HepG2 (cell line): ENCODE data around the gene ARHGAP35. TPM values are rescaled to one million over a fixed set of nuclear protein-coding genes. Genes with fewer than 3 reads are reported as not detected.

ENCODE experiments used
- BCL6 ChIP-seq: IDR thresholded peaks from 2 replicates; pipeline ENCODE4 v1.6.1; 2016; ENCODE audit warnings: missing genetic modification reagents, missing compliant biosample characterization
- BHLHE40 ChIP-seq: IDR thresholded peaks from 2 replicates; pipeline ENCODE4 v1.6.1; 2011; ENCODE audit warnings: low read length, improper control_type of control experiment
- EEA1 ChIP-seq: sonication (generic); formaldehyde crosslinking; IDR thresholded peaks from 2 replicates; pipeline ENCODE4 v1.5.1; 2020; ENCODE audit warnings: mild to moderate bottlenecking, missing genetic modification reagents, borderline replicate concordance
- HDAC1 ChIP-seq: sonication (generic); formaldehyde crosslinking; IDR thresholded peaks from 2 replicates; pipeline ENCODE4 v1.5.1; 2020; ENCODE audit warnings: mild to moderate bottlenecking, missing genetic modification reagents
- HNRNPL ChIP-seq: fragments of 200-400 bp; formaldehyde crosslinking; IDR thresholded peaks from 2 replicates; pipeline ENCODE4 v1.6.1; 2017; ENCODE audit warnings: mild to moderate bottlenecking, low read depth, low read length
- HNRNPLL ChIP-seq: fragments of 200-400 bp; formaldehyde crosslinking; IDR thresholded peaks from 2 replicates; pipeline ENCODE4 v1.6.1; 2017; ENCODE audit warnings: mild to moderate bottlenecking, low read depth, low read length; ENCODE audit not compliant: poor library complexity, severe bottlenecking
- MXI1 ChIP-seq: IDR thresholded peaks from 3 replicates; pipeline ENCODE4 v1.6.1; 2012; ENCODE audit warnings: low read depth, low read length, inconsistent platforms, borderline replicate concordance
- PHF5A ChIP-seq: IDR thresholded peaks from one replicate; pipeline ENCODE4 v1.6.1; 2018; ENCODE audit warnings: low read depth, missing genetic modification reagents; ENCODE audit not compliant: unreplicated experiment
- RARA ChIP-seq: IDR thresholded peaks from 2 replicates; pipeline ENCODE4 v1.6.1; 2016; ENCODE audit warnings: missing genetic modification reagents, missing compliant biosample characterization
- SOX5 ChIP-seq: IDR thresholded peaks from 2 replicates; pipeline ENCODE4 v1.6.1; 2016; ENCODE audit warnings: borderline replicate concordance
- TBX3 ChIP-seq: fragments of 450-650 bp; IDR thresholded peaks from 2 replicates; pipeline ENCODE4 v1.6.1; 2017; ENCODE audit warnings: antibody characterized with exemption, mild to moderate bottlenecking, inconsistent platforms, borderline replicate concordance
- TCF7 ChIP-seq: sonication (generic); IDR thresholded peaks from 2 replicates; pipeline ENCODE4 v1.6.1; 2016; ENCODE audit warnings: antibody characterized with exemption, low read depth
- WIZ ChIP-seq: sonication (generic); formaldehyde crosslinking; IDR thresholded peaks from 2 replicates; pipeline ENCODE4 v1.5.1; 2020; ENCODE audit warnings: mild to moderate bottlenecking, missing genetic modification reagents
- ZMYM3 ChIP-seq: sonication (generic); formaldehyde crosslinking; IDR thresholded peaks from 2 replicates; pipeline ENCODE4 v1.5.1; 2020; ENCODE audit warnings: mild to moderate bottlenecking, missing genetic modification reagents
- polyA plus RNA-seq, 8 experiments: library from polyadenylated mRNA; depleted of rRNA in 3 of 8; stranded (reverse) in 7 of 8; unstranded in 1 of 8; fragments of >200 nt; fragmentation: Illumina TruSeq in 4 of 8; extraction: Trizol in 4 of 8; gene quantifications; 2 replicates each; pipeline versions ENCODE4 v1.2.1 to v1.2.3, GENCODE V29; 2011 to 2016; ENCODE audit warnings: low read depth in 4 of 8, missing spikeins in 1 of 8, mixed read lengths in 1 of 8; ENCODE audit not compliant: insufficient read depth in 1 of 8
- total RNA-seq, 5 experiments: library from RNA; depleted of rRNA; stranded (reverse); fragments of >200 nt; fragmentation: Illumina TruSeq; extraction: Trizol; gene quantifications; 2 replicates each; pipeline ENCODE4 v1.2.3, GENCODE V29; 2016; ENCODE audit warnings: low read depth in 1 of 5
- TF ChIP-seq, protein P1 (sequence below): IDR thresholded peaks from 2 replicates; pipeline ENCODE4 v1.4.0; 2020; ENCODE audit warnings: mild to moderate bottlenecking, missing genetic modification reagents

Gene ARHGAP35
- total and polyA plus RNA-seq, 2 of the 13 experiments (the other 11 are each of a cell fraction or from before 2014, with no cell fraction given) = 30.1 to 30.2 TPM

DNA sequence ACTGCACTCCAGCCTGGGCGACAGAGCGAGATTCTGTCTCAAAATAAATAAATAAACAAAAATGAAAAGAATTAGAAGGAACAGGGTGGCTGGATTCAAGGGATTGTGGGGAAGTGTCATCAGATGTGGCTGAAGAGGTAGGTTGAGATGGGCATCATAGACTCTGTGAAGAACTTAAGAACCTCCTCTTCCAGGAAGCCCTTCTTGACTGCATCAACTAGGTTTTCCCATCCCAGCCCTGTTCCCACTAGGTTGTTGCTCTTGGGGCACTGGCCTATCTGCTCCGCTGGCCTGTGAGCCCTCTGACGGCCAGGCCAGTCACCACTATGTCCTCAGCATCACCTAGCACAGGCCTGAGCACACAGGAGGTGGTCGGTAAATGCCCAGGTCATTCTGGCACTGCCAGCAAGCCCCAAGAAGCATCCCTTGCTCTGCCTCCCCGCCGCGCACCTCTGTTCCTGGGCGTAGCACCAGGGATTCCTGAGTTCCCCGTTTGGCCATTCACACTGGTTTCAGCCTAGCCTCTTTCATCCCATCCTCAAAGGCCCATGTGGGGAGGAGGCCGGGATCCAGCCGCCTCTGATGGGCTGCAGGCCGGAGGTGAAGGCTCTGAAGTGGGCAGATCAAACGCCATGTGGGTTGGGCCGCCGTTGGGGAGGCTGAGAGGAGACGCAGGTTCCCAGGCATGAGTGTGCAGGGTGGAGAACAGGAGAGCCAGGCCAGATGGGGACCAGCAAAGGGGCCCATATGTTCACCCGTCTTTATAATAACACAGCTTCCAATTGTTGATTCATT is 44.8 kb upstream of the ARHGAP35 start (continued):
- TF ChIP-seq, protein P1, sequence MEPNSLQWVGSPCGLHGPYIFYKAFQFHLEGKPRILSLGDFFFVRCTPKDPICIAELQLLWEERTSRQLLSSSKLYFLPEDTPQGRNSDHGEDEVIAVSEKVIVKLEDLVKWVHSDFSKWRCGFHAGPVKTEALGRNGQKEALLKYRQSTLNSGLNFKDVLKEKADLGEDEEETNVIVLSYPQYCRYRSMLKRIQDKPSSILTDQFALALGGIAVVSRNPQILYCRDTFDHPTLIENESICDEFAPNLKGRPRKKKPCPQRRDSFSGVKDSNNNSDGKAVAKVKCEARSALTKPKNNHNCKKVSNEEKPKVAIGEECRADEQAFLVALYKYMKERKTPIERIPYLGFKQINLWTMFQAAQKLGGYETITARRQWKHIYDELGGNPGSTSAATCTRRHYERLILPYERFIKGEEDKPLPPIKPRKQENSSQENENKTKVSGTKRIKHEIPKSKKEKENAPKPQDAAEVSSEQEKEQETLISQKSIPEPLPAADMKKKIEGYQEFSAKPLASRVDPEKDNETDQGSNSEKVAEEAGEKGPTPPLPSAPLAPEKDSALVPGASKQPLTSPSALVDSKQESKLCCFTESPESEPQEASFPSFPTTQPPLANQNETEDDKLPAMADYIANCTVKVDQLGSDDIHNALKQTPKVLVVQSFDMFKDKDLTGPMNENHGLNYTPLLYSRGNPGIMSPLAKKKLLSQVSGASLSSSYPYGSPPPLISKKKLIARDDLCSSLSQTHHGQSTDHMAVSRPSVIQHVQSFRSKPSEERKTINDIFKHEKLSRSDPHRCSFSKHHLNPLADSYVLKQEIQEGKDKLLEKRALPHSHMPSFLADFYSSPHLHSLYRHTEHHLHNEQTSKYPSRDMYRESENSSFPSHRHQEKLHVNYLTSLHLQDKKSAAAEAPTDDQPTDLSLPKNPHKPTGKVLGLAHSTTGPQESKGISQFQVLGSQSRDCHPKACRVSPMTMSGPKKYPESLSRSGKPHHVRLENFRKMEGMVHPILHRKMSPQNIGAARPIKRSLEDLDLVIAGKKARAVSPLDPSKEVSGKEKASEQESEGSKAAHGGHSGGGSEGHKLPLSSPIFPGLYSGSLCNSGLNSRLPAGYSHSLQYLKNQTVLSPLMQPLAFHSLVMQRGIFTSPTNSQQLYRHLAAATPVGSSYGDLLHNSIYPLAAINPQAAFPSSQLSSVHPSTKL (CRISPR knock-in tag) = peak; percentile 43; the same call in 1 of the 2 replicates
- TF ChIP-seq TCF7 (peak; percentile 84), HNRNPL (peak; percentile 61; the same call in 1 of the 2 replicates), HNRNPLL (peak; percentile 32), RARA (peak; percentile 12; the same call in 1 of the 2 replicates), BCL6 (CRISPR knock-in tag) (no peak), BHLHE40 (peak; percentile 53; the same call in 1 of the 2 replicates), MXI1 (peak; percentile 60; the same call in 1 of the 3 replicates), EEA1 (CRISPR knock-in tag) (no peak), WIZ (CRISPR knock-in tag) (no peak), ZMYM3 (CRISPR knock-in tag) (peak; percentile 18; the same call in 1 of the 2 replicates), TBX3 (peak; percentile 31; the same call in 1 of the 2 replicates), PHF5A (CRISPR knock-in tag) (no peak), SOX5 (CRISPR knock-in tag) (peak; percentile 41; the same call in 1 of the 2 replicates), HDAC1 (CRISPR knock-in tag) (0 out of 2 replicates have a peak, but pooled peaks have one; percentile 20)
